CD4-positive, alpha-beta T cell (primary cell): ENCODE data around the gene DNHD1. TPM values are rescaled to one million over a fixed set of nuclear protein-coding genes. Genes with fewer than 3 reads are reported as not detected.

Experiments
- ATAC-seq: fragments of 200-7000 bp; cut with Tn5 transposase; one replicate; pipeline ENCODE4 v1.10.0; 2022; ENCODE audit warnings: mild to moderate bottlenecking; ENCODE audit not compliant: poor library complexity
- CTCF ChIA-PET: fragments of 350-600 bp; sonication (Branson Sonifier 250); formaldehyde crosslinking; loops from one replicate; lab custom pipeline; 2021; ENCODE audit warnings: antibody characterized with exemption, inconsistent platforms; lab: Charles Lee
- POLR2A ChIA-PET: fragments of 350-600 bp; sonication (Branson Sonifier 250); formaldehyde crosslinking; loops from one replicate; lab custom pipeline; 2021; ENCODE audit warnings: antibody characterized with exemption, inconsistent platforms; lab: Charles Lee
- DNase-seq, 14 experiments: peaks; one replicate each; pipeline ENCODE4 v3.0.0-alpha.2; 2013 to 2020; ENCODE audit warnings: mixed read lengths in 2 of 14
- H3K27ac ChIP-seq, 2 donors: one replicate each; pipeline versions ENCODE4 v1.5.1 to v1.7.0; 2013; ENCODE audit warnings: low read length in 2 of 2, low read depth in 1 of 2, mild to moderate bottlenecking in 1 of 2
- H3K27me3 ChIP-seq, 2 experiments: 1 replicate in 1 of 2; 2 replicates in 1 of 2; pipeline versions ENCODE4 v1.6.1 to v1.7.0; 2013; ENCODE audit warnings: low read length in 2 of 2, control low read depth in 1 of 2, mild to moderate bottlenecking in 1 of 2, moderate library complexity in 1 of 2; ENCODE audit not compliant: insufficient read depth in 2 of 2, control insufficient read depth in 1 of 2
- H3K36me3 ChIP-seq: one replicate; pipeline ENCODE4 v1.6.1; 2013; ENCODE audit warnings: low read length, control low read depth; ENCODE audit not compliant: insufficient read depth
- H3K4me1 ChIP-seq: one replicate; pipeline ENCODE4 v1.6.1; 2013; ENCODE audit warnings: low read length, control low read depth; ENCODE audit not compliant: insufficient read depth
- H3K4me3 ChIP-seq: one replicate; pipeline ENCODE4 v1.5.1; 2013; ENCODE audit warnings: mild to moderate bottlenecking, low read length, moderate library complexity
- H3K9me3 ChIP-seq, 2 experiments: 1 replicate in 1 of 2; 2 replicates in 1 of 2; pipeline versions ENCODE4 v1.6.1 to v1.7.0; 2013; ENCODE audit warnings: low read length in 2 of 2, mild to moderate bottlenecking in 2 of 2, control low read depth in 1 of 2, moderate library complexity in 1 of 2; ENCODE audit not compliant: control insufficient read depth in 1 of 2, insufficient read depth in 1 of 2
- H3K27ac Mint-ChIP-seq: one replicate; pipeline ENCODE4 v1.8.0; 2020; ENCODE audit warnings: mixed read lengths
- H3K27me3 Mint-ChIP-seq: one replicate; pipeline ENCODE4 v1.8.0; 2021; ENCODE audit warnings: mixed read lengths
- H3K36me3 Mint-ChIP-seq: one replicate; pipeline ENCODE4 v1.8.0; 2021; ENCODE audit warnings: low read depth, mixed read lengths
- H3K4me1 Mint-ChIP-seq: one replicate; pipeline ENCODE4 v1.8.0; 2021; ENCODE audit warnings: low read depth, mixed read lengths
- H3K4me3 Mint-ChIP-seq: one replicate; pipeline ENCODE4 v1.8.0; 2020; ENCODE audit warnings: mild to moderate bottlenecking, mixed read lengths
- H3K9me3 Mint-ChIP-seq: one replicate; pipeline ENCODE4 v1.8.0; 2020; ENCODE audit warnings: mixed read lengths
- CTCF ChIP-seq: fragments of 200-600 bp; IDR thresholded peaks from one replicate; pipeline ENCODE4 v1.8.0; 2022; ENCODE audit warnings: antibody characterized with exemption, mild to moderate bottlenecking
- intact Hi-C, 2 experiments: fragments of 100-400 bp; cut with DNase I in 1 of 2; cut with micrococcal nuclease in 1 of 2; formaldehyde crosslinking; loops; one replicate each; pipeline versions ENCODE4 v1.15.1 to v1.9.0; 2023 to 2025; cut with DNase I, micrococcal nuclease
- total RNA-seq, 174 experiments: library from RNA in 2 of 174; stranded (reverse) in 2 of 174; gene quantifications; one replicate each; pipeline ENCODE4 v1.2.3 and lab custom pipeline; 2021 to 2026

DNHD1 gene
- total RNA-seq, 2 experiments from 2014 or later: 44.1 to 46.8 TPM

- ChIA-PET POLR2A (no interaction called here), CTCF (no interaction called here)
- Histone ChIP-seq H3K27me3 (no peaks in the 10 kb centered on the region), H3K27ac (no peak overlapping the region), H3K36me3 (peaks cover 21% of the 10 kb centered on the region), H3K4me3 (no peak overlapping the region), H3K4me1 (peaks cover 12% of the 10 kb centered on the region), H3K9me3 (no peaks in the 10 kb centered on the region)
- no peak overlapping the region for H3K27ac Mint-ChIP-seq
- ATAC-seq: no peak
- no peak for TF ChIP-seq CTCF
- peaks cover 22% of the 10 kb centered on the region for H3K36me3 Mint-ChIP-seq
- intact Hi-C loops: no loop called here
- no peaks in the 10 kb centered on the region for H3K27me3 Mint-ChIP-seq
- no peaks in the 10 kb centered on the region for H3K9me3 Mint-ChIP-seq
- no peaks in the 10 kb centered on the region for H3K4me1 Mint-ChIP-seq
- H3K4me3 Mint-ChIP-seq: no peak overlapping the region
- no peak for DNase-seq
Observed at GRCh38 chr11:6544921-6545850, 48.1 kb downstream of the DNHD1 start.

- Histone ChIP-seq H3K36me3 (peaks cover 21% of the 10 kb centered on the region), H3K4me1 (peaks cover 12% of the 10 kb centered on the region), H3K9me3 (no peaks in the 10 kb centered on the region), H3K4me3 (no peak overlapping the region), H3K27ac (no peak overlapping the region), H3K27me3 (no peaks in the 10 kb centered on the region)
- H3K27me3 Mint-ChIP-seq: no peaks in the 10 kb centered on the region
- ChIA-PET POLR2A (no interaction called here), CTCF (no interaction called here)
- ATAC-seq (no peak), DNase-seq (no peak)
- TF ChIP-seq CTCF: no peak
- no peaks in the 10 kb centered on the region for H3K9me3 Mint-ChIP-seq
- H3K36me3 Mint-ChIP-seq: peaks cover 22% of the 10 kb centered on the region
- intact Hi-C loops: no loop called here
- no peak overlapping the region for H3K4me3 Mint-ChIP-seq
- no peaks in the 10 kb centered on the region for H3K4me1 Mint-ChIP-seq
- H3K27ac Mint-ChIP-seq: no peak overlapping the region
Observed at GRCh38 chr11:6545917-6546605, 49.0 kb downstream of the DNHD1 start.

- no peaks in the 10 kb centered on the region for H3K9me3 ChIP-seq
- Mint-ChIP-seq H3K27ac (no peak overlapping the region), H3K27me3 (no peaks in the 10 kb centered on the region), H3K4me3 (no peak overlapping the region), H3K4me1 (no peaks in the 10 kb centered on the region), H3K36me3 (peaks cover 22% of the 10 kb centered on the region), H3K9me3 (no peaks in the 10 kb centered on the region)
- ATAC-seq (no peak), DNase-seq (no peak)
- peaks cover 12% of the 10 kb centered on the region for H3K4me1 ChIP-seq
- intact Hi-C loops: no loop called here
- no peak for TF ChIP-seq CTCF
- H3K36me3 ChIP-seq: peaks cover 21% of the 10 kb centered on the region
- no peak overlapping the region for H3K4me3 ChIP-seq
- H3K27me3 ChIP-seq: no peaks in the 10 kb centered on the region
- ChIA-PET CTCF (no interaction called here), POLR2A (no interaction called here)
- H3K27ac ChIP-seq: no peak overlapping the region
Observed at GRCh38 chr11:6546735-6547134, 49.7 kb downstream of the DNHD1 start.
